ENCODE measurements around the gene ZNF839.

ZNF839 gene

DNA sequence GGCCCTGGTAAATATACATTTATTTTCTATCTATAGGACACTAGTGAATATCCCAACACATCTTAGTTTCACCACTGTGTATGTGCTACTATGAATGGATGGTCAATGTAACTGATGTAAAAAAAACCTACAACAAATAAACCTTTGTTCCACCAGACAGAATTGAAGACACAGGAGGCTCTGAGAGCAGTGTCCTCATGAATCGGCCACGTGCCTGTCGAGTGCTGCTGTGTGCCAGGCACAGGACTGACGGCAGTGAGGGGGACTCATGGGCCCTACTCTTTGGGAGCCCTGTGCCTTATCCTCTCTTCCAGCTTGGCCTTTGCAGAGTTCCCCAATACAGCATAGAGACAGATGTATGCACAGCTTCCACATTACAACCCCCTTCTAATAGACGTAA lies 24.9 kb downstream of the ZNF839 start:
- TF ChIP-seq GATA2 (IDR thresholded peaks at IDR 0.05; ENCODE audit: low read depth, low read length) (no peak), GATA3 (IDR thresholded peaks at IDR 0.05; ENCODE audit: low read depth, low read length) (no peak)

DNA sequence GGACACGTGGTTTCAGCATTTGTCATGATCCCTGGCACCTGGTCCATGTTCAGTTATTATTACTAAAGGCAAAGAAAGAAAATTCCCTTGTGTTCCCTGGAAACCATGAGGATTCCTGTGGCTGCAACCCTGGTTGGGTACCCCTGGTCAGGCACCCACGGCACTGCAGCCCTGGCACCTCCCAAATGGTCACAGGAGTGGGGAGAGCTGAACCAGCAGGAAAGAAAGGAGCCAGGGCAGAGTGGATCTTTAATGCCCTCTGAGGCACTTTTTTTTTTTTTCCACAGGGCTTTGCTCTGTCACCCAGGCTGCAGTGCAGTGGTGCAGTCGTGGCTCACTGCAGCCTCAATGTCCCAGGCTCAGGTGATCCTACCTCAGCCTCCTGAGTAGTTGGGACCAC lies 25.7 kb downstream of the ZNF839 start:
- TF ChIP-seq GATA2 (IDR thresholded peaks at IDR 0.05; ENCODE audit: low read depth, low read length) (no peak), GATA3 (IDR thresholded peaks at IDR 0.05; ENCODE audit: low read depth, low read length) (no peak)

DNA sequence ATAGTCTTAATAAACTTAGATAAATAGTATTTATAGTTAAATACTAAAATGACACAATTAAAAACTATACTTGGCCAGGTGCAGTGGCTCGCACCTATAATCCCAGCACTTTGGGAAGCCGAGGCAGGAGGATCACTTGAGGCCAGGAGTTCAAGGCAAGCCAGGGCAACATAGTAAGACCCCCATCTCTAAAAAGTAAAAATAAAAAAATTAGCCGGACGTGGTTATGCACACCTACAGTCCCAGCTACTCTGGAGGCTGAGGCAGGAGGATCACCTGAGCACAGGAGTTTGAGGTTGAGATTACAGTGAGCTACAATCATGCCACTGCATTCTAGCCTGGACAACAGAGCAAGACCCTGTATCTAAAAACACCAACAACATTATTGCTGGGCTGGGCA lies 27.1 kb downstream of the ZNF839 start:
- TF ChIP-seq GATA3 (IDR thresholded peaks at IDR 0.05; ENCODE audit: low read depth, low read length) (no peak), GATA2 (IDR thresholded peaks at IDR 0.05; ENCODE audit: low read depth, low read length) (no peak)

GRCh38 chr14:102348376-102348775 lies 28.8 kb downstream of the ZNF839 start:
- TF ChIP-seq GATA2 (IDR thresholded peaks at IDR 0.05; ENCODE audit: low read depth, low read length): no peak
- no peak for TF ChIP-seq GATA3 (IDR thresholded peaks at IDR 0.05; ENCODE audit: low read depth, low read length)

- TF ChIP-seq GATA2 (IDR thresholded peaks at IDR 0.05; ENCODE audit: low read depth, low read length): no peak
- no peak for TF ChIP-seq GATA3 (IDR thresholded peaks at IDR 0.05; ENCODE audit: low read depth, low read length)
These were observed 31.5 kb downstream of the ZNF839 start for GRCh38 chr14:102351023-102351422.

DNA sequence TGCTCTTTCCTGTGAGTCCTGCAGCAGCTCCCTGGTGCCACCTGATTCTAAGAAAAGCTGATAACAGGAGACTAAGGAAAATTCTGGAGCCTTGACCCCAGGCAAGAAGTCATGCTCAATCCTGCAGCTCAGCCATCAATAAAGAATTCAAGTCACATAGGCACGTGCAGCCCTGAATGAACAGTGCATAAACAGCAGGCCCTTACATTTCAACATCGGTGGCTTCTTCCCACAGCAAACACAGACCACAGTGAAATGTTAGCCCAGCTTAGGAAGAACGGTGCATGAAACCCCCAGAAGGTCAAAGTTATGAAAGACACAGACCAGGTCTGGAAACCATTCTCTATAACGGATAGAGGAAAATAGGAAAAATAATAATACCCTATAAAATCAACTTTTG lies 32.7 kb downstream of the ZNF839 start:
- TF ChIP-seq GATA2 (IDR thresholded peaks at IDR 0.05; ENCODE audit: low read depth, low read length) (no peak), GATA3 (IDR thresholded peaks at IDR 0.05; ENCODE audit: low read depth, low read length) (no peak)

GRCh38 chr14:102353126-102353619 lies 33.6 kb downstream of the ZNF839 start:
- TF ChIP-seq GATA3 (IDR thresholded peaks at IDR 0.05; ENCODE audit: low read depth, low read length) (no peak), GATA2 (IDR thresholded peaks at IDR 0.05; ENCODE audit: low read depth, low read length) (no peak)

DNA sequence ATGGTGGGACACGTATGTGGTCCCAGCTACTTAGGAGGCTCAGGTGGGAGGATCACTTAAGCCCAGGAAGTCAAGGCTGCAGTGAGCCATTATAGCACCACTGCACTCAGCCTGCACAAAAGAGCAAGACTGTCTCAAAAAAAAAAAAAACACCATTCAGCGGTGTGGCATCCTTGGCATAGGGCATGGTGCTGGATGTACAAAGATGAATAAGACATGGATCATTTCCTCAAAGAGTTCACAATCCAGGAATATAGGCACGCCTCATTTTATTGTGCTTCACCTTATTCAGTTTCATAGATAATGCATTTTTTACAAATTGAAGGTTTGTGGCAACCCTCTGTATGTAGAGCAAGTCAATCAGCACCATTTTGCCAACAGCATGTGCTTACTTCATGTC lies 36.7 kb downstream of the ZNF839 start:
- TF ChIP-seq GATA3 (IDR thresholded peaks at IDR 0.05; ENCODE audit: low read depth, low read length) (no peak), GATA2 (IDR thresholded peaks at IDR 0.05; ENCODE audit: low read depth, low read length) (no peak)

GRCh38 chr14:102359341-102359740 lies 39.8 kb downstream of the ZNF839 start:
- TF ChIP-seq GATA2 (IDR thresholded peaks at IDR 0.05; ENCODE audit: low read depth, low read length): no peak
- no peak for TF ChIP-seq GATA3 (IDR thresholded peaks at IDR 0.05; ENCODE audit: low read depth, low read length)

GRCh38 chr14:102360388-102360787 lies 40.8 kb downstream of the ZNF839 start:
- TF ChIP-seq GATA3 (IDR thresholded peaks at IDR 0.05; ENCODE audit: low read depth, low read length) (no peak), GATA2 (IDR thresholded peaks at IDR 0.05; ENCODE audit: low read depth, low read length) (no peak)

DNA sequence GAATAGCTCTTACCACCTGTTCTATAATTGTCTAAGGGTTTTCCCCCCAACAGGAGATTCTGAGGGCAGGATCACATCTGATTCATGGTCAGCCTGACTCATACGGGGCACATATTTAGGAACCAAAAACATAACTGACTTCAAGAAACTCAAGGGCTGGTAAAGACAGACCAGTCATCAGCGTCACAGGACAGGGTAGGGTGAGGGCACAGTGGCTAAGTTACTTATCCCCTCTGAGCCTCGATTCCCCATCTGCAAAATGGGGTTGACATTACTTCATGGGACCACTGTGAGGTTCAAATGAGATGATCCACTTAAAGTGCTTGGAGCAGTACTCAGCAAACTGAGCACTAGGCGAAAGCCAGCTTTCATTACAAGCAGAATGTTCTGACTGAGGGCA lies 42.5 kb downstream of the ZNF839 start:
- TF ChIP-seq GATA3 (IDR thresholded peaks at IDR 0.05; ENCODE audit: low read depth, low read length) (no peak), GATA2 (IDR thresholded peaks at IDR 0.05; ENCODE audit: low read depth, low read length) (no peak)

GRCh38 chr14:102362545-102363181 lies 43.1 kb downstream of the ZNF839 start, which contains the start of the genes CINP and TECPR2:
Gene CINP (minus strand): TSS chr14:102362890. CDS start chr14:102362851, 39 bp downstream.
Gene TECPR2 (plus strand): TSS chr14:102362941. CDS start chr14:102376722, 13,781 bp downstream.
- no peak for TF ChIP-seq GATA3 (IDR thresholded peaks at IDR 0.05; ENCODE audit: low read depth, low read length)
- TF ChIP-seq GATA2 (IDR thresholded peaks at IDR 0.05; ENCODE audit: low read depth, low read length): no peak

GRCh38 chr14:102363182-102363943 lies 43.8 kb downstream of the ZNF839 start:
- no peak for TF ChIP-seq GATA2 (IDR thresholded peaks at IDR 0.05; ENCODE audit: low read depth, low read length)
- no peak for TF ChIP-seq GATA3 (IDR thresholded peaks at IDR 0.05; ENCODE audit: low read depth, low read length)

DNA sequence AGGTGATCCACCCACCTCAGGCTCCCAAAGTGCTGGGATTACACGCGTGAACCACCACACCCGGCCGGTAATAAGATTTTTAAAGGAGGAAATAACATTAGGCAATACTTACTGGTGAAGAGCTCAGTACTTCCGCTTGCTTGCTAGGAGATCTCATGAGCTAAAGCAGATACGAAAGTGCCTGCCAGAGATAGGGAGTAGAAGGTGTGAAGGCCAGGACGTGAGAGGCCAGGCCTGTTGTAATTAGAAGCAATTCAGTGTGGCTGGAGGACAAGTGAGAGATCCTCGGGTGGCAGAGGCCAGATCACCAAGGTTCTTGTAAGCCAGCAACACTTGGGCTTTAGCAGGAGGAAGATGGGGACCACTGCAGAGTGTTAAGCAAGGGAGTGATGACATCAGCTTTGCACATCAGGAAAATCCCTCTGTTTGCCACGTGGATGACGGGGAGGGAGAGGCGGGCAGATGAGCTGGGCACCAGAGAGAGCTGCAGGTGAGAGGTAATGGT lies 50.8 kb downstream of the ZNF839 start:
- no peak for TF ChIP-seq GATA2 (IDR thresholded peaks at IDR 0.05; ENCODE audit: low read depth, low read length)
- TF ChIP-seq GATA3 (IDR thresholded peaks at IDR 0.05; ENCODE audit: low read depth, low read length): no peak

- TF ChIP-seq GATA2 (IDR thresholded peaks at IDR 0.05; ENCODE audit: low read depth, low read length): no peak
- TF ChIP-seq GATA3 (IDR thresholded peaks at IDR 0.05; ENCODE audit: low read depth, low read length): no peak
These were observed 51.8 kb downstream of the ZNF839 start for GRCh38 chr14:102371361-102371760.
